Measurements from ENCODE around the gene TOP3A.

GRCh38 chr17:18344021-18344420 is 29.2 kb upstream of the TOP3A start:
- TF ChIP-seq, protein P1, sequence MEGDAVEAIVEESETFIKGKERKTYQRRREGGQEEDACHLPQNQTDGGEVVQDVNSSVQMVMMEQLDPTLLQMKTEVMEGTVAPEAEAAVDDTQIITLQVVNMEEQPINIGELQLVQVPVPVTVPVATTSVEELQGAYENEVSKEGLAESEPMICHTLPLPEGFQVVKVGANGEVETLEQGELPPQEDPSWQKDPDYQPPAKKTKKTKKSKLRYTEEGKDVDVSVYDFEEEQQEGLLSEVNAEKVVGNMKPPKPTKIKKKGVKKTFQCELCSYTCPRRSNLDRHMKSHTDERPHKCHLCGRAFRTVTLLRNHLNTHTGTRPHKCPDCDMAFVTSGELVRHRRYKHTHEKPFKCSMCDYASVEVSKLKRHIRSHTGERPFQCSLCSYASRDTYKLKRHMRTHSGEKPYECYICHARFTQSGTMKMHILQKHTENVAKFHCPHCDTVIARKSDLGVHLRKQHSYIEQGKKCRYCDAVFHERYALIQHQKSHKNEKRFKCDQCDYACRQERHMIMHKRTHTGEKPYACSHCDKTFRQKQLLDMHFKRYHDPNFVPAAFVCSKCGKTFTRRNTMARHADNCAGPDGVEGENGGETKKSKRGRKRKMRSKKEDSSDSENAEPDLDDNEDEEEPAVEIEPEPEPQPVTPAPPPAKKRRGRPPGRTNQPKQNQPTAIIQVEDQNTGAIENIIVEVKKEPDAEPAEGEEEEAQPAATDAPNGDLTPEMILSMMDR (IDR thresholded peaks at IDR 0.05) = no peak
- no peak for TF ChIP-seq POLR2A (IDR thresholded peaks at IDR 0.05)
